ENCODE results near the gene SFTPD.
"Not testable (repeated sequence)": the region's sequence is repeated elsewhere in the genome, so short reads cannot be mapped to it uniquely, and the experiment has no call there.

SFTPD gene

DNA sequence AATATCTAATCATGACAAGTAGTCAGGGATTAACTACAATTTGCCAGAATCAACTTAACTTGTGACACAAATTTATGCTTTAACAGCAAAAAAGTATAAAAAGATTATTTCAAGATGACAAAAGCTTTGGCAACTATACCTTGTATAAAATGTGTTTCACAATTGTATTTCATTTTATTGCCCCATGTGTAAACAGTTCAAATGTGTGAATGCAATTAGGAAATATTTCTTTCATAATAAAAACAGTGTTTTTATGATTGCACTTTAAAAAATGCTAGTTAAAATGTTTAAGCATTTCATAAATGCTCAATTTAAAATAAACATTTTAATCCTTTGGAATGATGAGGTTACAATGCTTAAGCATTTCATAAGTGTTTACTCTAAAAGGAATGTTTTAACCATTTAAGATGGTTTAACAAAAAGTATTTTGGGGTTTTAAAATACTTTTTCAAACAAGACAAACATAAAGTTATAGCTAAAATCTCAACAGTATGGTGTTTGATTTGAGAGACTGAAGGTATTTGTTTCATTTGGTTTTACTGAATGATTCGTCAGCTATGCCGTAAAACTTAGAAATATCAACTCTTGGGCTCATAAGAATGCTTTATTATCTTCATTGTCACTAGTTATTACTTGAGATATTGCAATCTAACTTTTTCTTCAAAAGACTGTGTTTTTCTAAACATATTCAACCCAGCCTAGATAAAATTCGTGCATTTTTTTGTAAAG lies 50.1 kb downstream of the SFTPD start:
- H3K4me3 ChIP-seq (ENCODE audit: severe bottlenecking), result no peak overlapping the region
- H3K4me1 ChIP-seq (ENCODE audit: insufficient read depth, poor library complexity, severe bottlenecking), result no peaks in the 10 kb centered on the region
- no peaks in the 10 kb centered on the region for H3K9me3 ChIP-seq (ENCODE audit: severe bottlenecking)
- DNase-seq (ENCODE audit: low spot score) (no peak), ATAC-seq (ENCODE audit: low read depth) (no peak)
- TF ChIP-seq CTCF (IDR thresholded peaks at IDR 0.05; ENCODE audit: poor library complexity, severe bottlenecking), result no peak
- no peaks in the 10 kb centered on the region for H3K36me3 ChIP-seq (ENCODE audit: low read depth)
- H3K27me3 ChIP-seq (ENCODE audit: insufficient read depth, poor library complexity, severe bottlenecking), result peaks cover 6% of the 10 kb centered on the region
- no peak overlapping the region for H3K27ac ChIP-seq (ENCODE audit: poor library complexity, severe bottlenecking)

- ATAC-seq (ENCODE audit: low read depth); H3K27ac ChIP-seq (ENCODE audit: poor library complexity, severe bottlenecking): not testable (repeated sequence)
These were observed 56.0 kb downstream of the SFTPD start for GRCh38 chr10:79892896-79893295.

DNA sequence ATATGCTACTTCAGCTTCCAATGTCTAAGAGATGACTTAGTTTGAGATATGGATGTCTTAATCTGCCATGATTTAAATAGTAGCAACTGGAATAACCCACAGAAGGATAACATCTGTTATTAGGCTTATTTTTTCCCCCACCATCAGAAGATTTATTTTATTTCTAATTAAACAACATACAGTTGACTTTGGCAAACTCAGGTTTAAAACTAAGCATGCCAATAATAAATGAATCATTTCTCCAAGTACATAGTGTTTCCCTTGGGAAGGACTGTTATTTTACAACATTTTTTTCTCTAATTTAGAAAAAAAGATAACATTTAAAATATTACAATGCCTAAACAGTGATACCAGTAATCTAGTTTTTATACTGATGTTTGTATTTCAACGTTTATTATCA lies 58.4 kb downstream of the SFTPD start:
- no peaks in the 10 kb centered on the region for H3K9me3 ChIP-seq (ENCODE audit: severe bottlenecking)
- no peak overlapping the region for H3K4me3 ChIP-seq (ENCODE audit: severe bottlenecking)
- peaks cover 3% of the 10 kb centered on the region for H3K27me3 ChIP-seq (ENCODE audit: insufficient read depth, poor library complexity, severe bottlenecking)
- DNase-seq (ENCODE audit: low spot score) (no peak), ATAC-seq (ENCODE audit: low read depth) (no peak)
- no peaks in the 10 kb centered on the region for H3K36me3 ChIP-seq (ENCODE audit: low read depth)
- H3K27ac ChIP-seq (ENCODE audit: poor library complexity, severe bottlenecking), result no peak overlapping the region
- no peak for TF ChIP-seq CTCF (IDR thresholded peaks at IDR 0.05; ENCODE audit: poor library complexity, severe bottlenecking)
- H3K4me1 ChIP-seq (ENCODE audit: insufficient read depth, poor library complexity, severe bottlenecking), result no peaks in the 10 kb centered on the region

More at GRCh38 chr10:79892896-79893295, 56.0 kb downstream of the SFTPD start:
- DNase-seq (ENCODE audit: low spot score); H3K4me1 ChIP-seq (ENCODE audit: insufficient read depth, poor library complexity, severe bottlenecking); H3K9me3 ChIP-seq (ENCODE audit: severe bottlenecking); H3K36me3 ChIP-seq (ENCODE audit: low read depth); H3K4me3 ChIP-seq (ENCODE audit: severe bottlenecking); H3K27me3 ChIP-seq (ENCODE audit: insufficient read depth, poor library complexity, severe bottlenecking): not testable (repeated sequence)

DNA sequence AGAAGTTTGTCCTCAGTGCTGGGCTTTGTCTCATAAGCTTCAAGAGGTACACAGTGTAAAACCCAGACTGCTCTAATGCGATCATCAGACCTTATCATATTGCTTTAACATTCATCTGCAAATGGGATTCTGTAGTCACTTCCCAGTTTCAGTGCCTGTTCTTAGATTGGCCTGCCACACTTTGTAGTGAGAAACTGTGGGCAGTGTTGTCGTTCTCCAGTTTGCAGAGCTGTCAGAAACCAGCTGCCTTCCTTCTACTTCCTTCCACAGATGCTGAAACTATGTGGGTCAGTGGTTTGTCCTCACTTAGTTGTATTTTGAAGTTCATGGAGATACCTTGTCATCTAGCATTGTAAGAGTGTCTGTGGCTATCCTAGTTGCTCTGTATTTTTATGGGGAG lies 59.9 kb downstream of the SFTPD start:
- H3K27ac ChIP-seq (ENCODE audit: poor library complexity, severe bottlenecking); H3K4me3 ChIP-seq (ENCODE audit: severe bottlenecking); H3K4me1 ChIP-seq (ENCODE audit: insufficient read depth, poor library complexity, severe bottlenecking); ATAC-seq (ENCODE audit: low read depth); DNase-seq (ENCODE audit: low spot score); H3K36me3 ChIP-seq (ENCODE audit: low read depth); H3K9me3 ChIP-seq (ENCODE audit: severe bottlenecking); H3K27me3 ChIP-seq (ENCODE audit: insufficient read depth, poor library complexity, severe bottlenecking): not testable (repeated sequence)
